GM21447 (cell line): ENCODE results near the gene POU2F2.
"Not testable (repeated sequence)": the region's sequence is repeated elsewhere in the genome, so short reads cannot be mapped to it uniquely, and the experiment has no call there.

Source experiments
- ATAC-seq: cut with Tn5 transposase; IDR thresholded peaks from one replicate; pipeline ENCODE4 v1.9.1; 2021; ENCODE audit not compliant: unreplicated experiment

Gene POU2F2

DNA sequence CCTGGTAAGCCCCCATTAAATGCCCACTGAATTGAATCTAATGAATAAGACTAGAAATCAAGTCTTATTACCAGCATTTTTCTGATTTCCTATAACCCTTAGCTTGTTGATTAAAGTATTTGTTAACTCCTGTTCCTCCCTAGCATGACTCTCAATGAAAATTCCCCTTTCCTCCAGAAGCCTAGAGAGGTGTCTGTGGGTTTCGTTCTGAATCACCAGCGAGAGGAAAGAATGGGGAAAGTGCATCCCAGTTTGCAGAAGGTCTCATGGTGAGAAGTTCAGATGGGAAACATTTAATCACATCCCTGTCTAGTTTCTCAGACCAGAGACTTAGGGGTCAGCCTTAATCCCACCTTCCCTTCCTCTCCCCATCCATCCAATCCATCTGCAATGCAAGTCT, 26.9 kb downstream of the POU2F2 start:
- ATAC-seq, result no peak

DNA sequence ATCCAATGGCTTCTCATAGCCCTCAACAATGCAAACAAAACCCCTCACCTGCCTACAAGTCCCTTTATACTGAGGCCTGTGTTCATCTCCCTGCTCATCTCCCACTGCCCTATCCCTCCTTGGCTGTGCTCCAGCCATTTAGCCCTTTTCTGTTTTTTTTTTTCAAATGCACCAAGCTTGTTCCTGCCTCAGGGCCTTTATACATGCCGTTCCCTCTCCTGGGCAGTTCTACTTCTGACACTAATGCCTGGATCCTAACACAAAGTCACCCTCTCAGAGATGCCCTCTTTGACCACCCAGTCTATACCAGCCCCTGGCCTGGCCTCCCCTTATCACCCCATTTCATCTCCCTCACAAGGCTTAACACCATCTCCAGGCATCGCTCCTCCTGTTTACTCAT, 29.4 kb downstream of the POU2F2 start:
- no peak for ATAC-seq

DNA sequence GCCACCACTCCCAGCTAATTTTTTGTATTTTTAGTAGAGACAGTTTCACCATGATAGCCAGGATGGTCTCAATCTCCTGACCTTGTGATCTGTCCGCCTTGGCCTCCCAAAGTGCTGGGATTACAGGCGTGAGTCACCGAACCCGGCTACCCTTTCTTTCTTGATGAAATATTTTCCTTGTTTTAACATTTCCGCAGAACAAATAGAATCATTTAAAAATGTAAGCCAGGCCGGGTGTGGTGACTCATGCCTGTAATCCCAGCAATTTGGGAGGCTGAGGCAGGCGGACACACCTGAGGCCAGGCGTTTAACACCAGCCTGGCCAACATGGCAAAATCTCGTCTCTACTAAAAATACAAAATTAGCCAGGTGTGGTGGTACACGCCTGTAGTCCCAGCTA, 32.0 kb downstream of the POU2F2 start:
- ATAC-seq, result not testable (repeated sequence)

DNA sequence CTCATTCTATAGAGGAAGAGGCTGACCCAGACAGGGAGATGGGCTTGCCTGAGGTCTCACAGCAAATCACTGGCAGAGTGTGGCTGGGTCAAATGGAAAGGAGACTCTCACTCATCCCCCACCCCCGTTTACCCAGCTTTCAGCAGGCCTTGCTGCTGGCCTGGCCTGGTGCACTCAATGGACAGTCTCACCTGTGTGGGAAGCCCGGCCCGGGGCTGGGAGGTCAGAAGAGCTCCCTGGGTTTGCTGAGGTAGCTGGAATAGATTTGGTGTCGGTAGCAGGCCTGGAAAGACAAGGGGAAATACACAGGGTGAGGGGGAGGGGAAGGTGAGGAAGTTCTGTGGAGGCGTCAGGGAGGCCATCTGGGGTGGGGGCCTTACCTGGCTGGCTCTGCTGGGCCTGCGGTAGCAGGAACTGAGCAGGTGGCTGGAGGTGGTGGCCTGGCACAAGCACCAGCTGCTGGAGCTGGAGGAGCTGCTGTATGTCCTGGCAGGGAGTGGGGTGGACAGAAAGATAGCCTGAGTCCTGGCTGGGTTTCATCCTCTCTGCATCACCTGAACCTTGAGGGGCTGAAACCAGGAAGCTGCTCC, 32.8 kb downstream of the POU2F2 start:
- ATAC-seq, result no peak

DNA sequence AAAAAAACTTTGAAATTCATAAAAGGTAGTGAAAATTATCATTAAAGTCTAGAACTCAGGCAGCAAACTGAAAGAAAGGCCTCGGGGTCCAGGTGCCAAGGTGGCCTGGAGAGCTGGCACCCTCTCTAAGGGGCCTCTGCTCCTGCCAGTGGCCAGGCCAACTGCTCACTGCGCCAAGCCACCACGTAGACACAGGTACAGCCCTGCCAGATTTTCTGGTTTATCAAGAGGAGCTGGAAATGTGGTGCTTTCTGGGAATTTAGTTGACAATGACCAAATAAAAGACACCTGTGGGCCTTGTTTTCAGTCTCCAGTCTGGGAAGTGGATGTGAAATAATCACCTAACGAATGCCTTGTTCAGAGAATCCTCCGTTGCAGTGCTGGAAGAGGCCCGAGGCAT, 33.5 kb downstream of the POU2F2 start:
- ATAC-seq, result no peak

DNA sequence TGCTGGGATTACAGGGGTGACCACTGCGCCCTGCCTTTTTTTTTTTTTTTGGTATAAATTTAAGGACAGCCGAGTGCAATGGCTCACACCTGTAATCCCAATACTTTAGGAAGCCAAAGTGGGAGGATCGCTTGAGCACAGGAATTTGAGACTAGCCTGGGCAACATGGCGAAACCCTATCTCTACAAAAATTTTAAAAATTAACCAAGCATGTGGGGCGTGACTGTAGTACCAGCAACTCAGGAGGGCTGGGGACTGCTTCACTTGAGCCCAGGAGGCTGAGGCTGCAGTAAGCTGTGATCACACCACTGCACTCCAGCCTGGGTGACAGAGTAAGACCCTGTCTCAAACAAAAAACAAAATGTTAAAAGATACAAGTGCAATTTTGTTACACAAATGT, 34.8 kb downstream of the POU2F2 start:
- no peak for ATAC-seq

DNA sequence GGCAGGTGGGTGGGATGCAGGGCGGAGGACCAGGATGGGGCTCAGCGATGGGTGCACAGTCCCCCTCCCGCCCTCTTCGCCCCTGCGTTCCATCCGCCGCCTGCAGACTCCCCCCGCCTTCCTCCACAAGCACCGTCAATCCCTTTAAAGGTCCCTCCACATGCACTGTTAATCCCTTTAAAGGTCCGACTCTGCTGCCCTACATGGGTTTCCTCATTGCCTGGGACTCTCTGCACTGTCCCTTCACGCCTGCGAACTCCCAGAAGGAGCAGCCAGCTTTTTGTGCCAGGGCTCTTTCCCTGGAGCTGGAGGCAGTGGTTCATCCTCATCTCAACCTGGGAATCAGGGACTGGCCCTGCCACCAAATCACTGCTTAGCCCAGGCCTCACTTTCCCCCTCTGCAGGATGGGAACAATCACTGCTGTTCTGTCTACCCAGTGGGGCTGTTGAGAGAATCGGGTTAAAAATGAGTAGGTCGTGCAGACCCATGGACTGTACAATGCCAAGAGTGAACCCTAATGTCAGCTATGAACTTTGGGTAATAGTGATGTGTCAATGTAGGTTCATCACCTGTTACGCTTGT, 35.9 kb downstream of the POU2F2 start:
- ATAC-seq, result no peak

DNA sequence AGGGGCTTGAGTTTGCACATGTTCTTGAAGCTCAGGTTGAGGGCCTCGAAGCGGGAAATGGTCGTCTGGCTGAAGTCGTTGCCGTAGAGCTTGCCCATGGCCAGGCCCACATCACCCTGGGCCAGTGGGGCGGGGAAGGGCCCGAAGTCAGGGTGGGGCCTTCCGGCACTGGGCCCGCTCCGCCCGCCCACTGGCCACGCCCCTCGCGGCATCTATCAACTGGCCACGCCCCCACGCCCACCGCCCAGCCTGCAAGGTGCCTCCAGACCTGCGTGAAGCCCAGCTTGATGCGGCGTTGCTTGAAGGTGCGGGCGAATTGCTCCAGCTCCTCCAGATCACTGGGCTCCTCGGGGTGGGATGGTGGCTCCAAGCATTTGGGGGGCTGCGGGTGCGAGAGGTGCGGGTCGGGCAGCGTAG, 36.4 kb downstream of the POU2F2 start:
- no peak for ATAC-seq

DNA sequence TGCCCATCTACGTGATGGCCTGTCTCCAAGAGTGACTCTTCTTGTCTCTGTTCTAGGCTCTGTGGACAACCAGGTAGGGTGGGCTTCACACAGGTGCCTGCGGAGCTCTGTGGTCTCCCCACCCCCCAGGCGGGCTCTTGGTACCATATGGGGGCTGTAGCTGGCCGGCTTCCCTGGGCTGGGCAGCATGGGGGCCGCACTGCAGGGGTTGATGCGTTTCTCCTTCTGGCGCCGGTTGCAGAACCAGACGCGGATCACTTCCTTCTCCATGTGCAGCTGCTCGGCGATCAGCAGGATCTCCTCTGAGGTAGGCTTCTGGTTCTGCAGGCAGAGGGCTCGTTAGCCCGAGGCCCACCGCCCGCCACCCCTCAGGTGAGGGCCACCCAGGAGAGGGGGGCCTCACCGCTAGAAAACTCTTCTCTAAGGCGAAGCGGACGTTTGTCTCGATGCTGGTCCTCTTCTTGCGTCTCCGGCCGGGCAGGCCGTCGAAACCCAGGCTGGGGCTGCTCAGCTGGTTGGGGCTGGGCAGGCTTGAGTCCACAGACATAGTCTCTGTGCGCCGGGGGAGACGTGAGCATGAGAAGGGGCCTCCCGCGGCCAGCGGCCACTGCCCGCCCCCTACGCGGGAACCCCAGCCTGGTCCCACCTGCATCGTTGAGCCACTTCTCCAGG, 37.0 kb downstream of the POU2F2 start:
- no peak for ATAC-seq

DNA sequence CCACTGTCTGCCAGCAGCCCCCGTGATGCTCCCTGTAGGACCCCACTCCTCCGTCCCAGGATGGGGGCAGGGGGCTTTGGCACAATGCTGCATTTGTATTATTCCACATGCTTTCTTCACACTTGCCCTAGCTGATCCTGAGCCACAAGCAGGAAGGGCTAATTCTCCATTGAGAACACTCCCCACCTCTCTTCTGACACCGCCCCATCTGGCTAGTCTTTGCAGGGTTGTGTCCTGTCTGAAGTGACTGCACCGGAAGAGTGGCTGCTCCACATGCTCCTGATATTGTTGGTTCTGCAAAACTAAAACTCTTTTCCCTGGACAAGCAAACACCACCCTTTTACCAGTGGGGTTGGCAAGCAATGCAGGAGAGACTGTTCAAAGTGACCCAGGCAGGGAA, 38.3 kb downstream of the POU2F2 start:
- no peak for ATAC-seq

DNA sequence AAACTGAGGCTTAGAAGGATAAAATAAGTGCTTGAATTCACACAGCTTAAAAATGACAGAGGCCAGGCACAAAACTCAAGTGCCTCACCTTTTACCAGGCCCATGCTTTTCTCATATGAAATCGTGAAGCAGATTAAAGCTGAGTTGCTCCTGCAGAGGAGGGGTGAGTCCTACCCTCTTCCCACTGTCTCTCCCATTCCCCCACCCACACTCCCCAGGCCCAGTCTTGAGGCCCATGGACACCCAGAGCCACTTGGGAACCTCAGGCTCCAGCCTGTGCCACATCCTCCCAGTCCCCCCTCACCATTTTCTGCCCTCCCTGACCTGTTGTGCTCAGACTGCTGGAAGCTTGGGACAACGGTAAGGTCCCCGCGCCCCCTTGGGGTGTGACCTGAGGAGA, 38.7 kb downstream of the POU2F2 start:
- ATAC-seq, result no peak

DNA sequence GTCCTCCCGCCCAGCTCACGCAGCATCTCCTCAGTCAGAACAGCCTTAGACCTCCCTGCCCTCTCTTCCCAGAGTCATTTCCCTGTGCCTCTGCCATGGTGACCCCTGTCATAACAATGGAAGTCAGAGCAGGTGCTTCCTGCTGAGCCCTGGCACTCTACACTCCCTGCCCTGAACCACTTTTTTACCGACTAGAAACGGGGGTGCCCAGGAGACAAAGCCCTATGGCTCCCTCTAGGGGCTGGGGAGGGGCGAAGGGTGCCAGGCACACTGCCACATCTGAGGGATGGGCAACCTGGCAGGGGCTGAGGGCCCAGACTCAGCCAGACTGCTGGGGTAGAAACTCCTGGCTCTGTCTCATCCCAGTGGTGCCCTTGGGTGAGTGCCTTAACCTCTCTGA, 39.9 kb downstream of the POU2F2 start:
- no peak for ATAC-seq

DNA sequence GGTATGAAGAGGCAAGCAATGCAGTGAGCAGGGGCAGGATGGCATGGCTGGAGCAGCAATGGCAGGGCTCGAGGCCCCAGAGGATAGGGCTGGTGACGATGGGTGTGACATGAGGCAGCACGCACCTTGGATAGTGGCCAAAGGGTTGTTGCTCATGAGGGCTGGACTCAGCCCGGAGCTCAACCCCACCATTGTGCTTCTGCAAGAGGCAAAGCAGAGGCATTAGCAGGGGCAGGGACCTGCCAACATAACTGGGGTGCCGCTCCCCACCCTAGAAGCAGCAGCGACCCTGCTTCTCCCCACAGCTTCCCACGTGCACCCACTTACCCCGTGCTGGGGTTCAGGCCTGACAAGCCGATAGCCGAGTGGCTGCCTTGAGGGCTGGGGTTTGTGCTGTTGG, 40.5 kb downstream of the POU2F2 start:
- ATAC-seq, result no peak

DNA sequence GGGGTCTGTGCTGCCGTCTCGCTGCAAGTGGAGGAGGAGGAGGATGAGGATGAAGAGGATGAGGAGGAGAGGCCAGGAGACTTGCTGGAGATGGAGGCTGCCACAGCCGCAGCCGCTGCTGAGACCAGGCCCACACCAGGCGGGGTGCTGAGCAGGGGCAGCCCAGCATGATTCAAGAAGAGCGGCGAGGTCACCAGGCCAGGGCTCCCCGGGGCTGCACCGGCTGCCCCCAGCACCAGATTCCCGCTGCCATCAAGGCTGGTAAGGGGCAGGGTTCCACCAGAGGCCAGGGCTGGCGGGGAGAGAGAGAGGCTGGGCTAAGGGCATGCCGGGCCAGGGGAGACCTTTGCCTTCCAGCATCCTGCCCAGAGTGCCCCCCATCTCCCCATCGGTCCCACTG, 40.9 kb downstream of the POU2F2 start:
- ATAC-seq, result no peak

DNA sequence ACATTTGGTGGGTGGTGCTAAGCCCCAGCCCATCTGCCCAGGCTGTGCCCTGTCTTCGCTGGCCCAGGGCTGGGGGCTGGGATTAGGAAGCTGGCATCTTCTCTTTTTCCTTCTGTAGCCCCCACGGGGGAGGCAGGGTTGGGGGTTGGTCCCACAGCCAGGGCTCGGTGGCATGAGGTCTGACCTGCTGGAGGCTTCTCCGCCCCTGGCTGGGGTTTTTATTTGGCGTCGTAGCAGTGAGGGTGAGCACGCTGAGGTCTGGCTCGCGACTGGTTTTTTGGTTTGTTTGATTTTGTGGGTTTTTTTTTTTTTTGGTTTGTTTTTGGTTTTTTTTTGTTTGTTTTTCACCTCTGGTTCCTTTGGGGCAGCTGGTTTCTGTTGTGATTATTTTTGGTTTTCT, 41.6 kb downstream of the POU2F2 start:
- ATAC-seq, result no peak

DNA sequence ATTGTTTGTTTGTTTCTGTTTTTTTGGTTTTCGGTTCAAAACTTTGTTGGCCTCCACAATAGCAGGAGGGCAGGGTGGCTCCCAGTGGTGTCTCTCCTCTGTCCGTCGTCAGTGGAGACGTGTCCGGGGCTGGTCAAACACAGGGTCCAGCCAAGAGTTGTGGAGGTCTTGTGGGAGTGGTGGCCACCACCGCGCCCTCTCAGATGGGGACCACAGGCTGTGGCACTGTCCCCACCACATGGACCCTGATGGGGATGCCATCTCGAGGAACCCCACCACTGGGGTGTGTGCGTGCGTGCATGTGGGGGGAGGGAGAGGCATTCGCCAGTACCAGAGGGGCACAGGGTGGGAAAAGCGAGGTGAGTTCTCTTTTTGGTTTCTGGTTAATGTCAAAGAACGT, 42.5 kb downstream of the POU2F2 start:
- no peak for ATAC-seq

DNA sequence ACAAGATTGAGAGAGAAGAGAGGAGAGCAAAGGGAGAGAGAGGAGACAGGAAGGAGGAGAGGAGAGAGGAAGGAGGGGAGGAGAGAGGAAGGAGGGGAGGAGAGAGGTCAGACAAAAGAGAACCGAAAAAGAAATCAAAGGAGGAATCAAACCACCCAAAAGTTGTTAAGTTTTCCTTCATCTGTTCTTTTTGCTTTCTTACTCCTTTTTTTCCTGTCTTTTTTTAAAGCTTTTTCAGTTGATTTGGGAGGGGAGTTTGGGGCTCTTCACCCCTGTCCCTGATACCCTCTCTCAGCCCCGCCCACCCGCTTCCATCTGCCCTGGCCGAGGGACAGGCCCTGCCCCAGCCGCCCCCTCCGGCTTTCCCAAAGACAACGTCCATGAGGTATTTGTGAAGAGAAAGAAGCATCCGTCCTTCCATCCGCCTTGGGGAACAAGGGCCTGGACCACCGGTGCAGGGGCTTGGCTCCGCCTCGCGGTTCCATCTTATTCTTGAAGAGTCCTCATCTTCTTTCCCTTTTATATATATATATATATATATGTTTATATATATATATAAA, 43.0 kb downstream of the POU2F2 start:
- no peak for ATAC-seq

DNA sequence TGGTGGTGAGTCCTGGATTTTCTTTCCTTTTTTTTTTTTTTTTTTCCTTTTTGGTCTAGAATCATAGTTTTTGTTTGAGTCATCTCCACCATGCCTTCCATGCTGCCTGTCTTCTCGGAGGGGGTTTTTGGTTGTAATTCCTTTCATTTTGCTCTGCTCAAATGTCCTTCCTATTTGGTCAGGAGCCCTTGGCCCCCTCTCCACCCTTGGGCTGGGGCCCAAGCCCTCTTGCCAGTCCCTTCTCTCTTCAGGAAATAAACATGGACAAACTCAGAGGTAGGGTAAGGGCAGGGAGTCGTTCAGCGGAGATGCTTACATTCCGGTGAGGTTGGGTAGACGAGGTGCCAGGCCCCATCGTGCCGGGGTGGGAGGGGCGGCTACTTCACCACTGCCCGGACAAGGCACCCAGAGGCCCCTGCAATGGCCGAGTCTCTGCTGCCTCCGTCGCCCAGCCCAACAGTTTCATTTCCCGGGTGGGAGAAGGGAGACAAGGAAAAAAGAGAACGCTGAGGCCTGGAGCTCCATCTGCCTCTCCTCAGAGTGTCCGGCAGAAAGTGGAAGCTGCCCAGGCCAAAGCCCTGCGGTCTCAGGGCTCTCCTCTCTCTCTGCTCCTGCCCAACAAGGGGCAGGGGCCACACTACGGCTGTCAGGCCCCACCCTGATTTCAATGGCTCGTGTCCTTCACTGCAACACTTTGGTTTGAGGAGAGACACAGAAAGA, 43.6 kb downstream of the POU2F2 start:
- no peak for ATAC-seq

DNA sequence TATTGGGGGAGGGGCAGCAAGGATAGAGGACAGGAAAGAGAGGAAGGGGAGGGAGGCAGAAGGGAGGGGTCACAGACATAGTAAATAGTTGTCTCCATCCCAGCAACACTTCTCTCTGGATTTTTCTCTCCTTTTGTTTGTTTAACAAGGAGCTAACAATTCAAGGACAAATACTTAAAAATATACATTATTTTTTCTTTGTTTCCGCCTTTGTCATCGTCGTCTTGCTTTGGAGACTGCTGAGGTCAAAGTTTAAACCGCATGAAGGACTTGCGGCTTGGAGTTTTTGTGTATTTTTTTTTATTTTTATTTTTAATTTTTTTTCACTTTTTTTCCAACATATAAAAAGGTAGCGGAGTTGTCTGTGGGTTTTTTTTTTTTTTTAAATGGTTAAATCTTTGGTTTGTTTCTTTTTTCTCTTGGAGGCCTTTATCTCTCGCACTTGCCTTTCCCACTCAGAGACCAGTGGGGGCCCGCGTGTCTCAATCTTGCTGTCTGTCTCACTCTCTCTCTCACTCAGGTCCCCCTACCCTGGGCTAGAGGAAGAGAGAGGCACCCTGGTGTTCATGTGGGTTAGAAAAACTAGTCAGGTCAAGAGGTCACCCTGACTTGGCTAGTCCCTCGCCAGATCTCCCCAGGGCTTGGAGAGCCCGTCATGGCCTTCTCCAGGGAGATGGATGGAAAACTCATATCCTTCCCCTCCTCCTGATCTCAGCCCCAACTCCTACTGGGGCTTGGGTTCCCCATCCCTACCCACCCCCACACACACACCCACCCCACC, 45.3 kb downstream of the POU2F2 start:
- no peak for ATAC-seq

DNA sequence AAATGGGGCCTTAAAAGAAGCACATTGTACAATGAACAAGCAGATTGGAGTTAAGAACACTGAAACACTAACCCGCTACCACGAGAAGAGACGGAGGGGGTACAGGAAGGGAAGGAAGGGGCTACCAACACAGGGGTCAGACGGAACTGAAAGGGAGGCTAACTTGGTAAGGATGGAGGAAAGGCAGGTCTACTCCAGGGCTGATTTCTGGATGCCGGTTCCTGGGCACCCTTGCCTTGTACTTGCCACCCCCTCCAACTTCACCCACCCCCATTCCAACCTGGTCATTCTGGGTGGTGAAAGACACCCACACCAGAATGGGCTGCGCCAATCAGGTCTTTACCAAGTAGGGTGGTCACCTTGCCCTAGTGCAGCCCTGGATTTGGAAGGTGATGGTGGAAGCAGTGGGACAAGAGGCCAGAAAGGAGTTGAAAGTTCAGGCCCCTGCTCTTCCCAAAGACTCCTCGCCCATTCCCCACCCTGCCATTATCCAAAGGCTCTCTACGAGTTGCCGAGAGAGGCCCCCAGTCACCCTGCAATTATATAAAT, 46.0 kb downstream of the POU2F2 start:
- no peak for ATAC-seq

DNA sequence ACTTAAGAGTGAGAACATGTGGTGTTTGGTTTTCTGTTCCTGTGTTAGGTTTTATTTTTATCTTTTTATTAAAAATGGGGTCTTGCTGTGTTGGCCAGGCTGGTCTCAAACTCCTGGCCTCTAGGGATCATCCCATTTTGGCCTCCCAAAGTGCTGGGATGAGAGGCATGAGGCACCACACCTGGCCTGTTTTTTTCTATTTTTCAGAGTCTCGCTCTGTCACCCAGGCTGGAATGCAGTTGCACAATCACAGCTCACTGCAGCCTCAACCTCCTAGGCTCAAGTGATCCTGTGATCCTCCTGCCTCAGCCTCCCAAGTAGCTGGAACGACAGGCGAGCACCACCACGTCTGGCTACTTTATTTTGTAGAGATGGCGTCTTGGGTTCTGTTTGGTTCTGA, 48.7 kb downstream of the POU2F2 start:
- no peak for ATAC-seq
